HepG2 (cell line): ENCODE results near the gene FLAD1. TPM values are rescaled to one million over a fixed set of nuclear protein-coding genes. Genes with fewer than 3 reads are reported as not detected.

ENCODE experiments used
- ADNP ChIP-seq: sonication (generic); formaldehyde crosslinking; IDR thresholded peaks from 2 replicates; pipeline ENCODE4 v1.4.0; 2020; ENCODE audit warnings: missing genetic modification reagents
- AGO2 ChIP-seq: fragments of 200-400 bp; formaldehyde crosslinking; optimal IDR thresholded peaks from 2 replicates; pipeline ENCODE3; 2017; ENCODE audit warnings: mild to moderate bottlenecking, low read depth, low read length, moderate library complexity
- ATF4 ChIP-seq, 2 experiments: fragments of 450-650 bp in 1 of 2; sonication (generic) in 1 of 2; formaldehyde crosslinking; IDR thresholded peaks; 2 replicates each; pipeline versions ENCODE4 v1.5.0 to v1.8.0; 2020 to 2022; ENCODE audit warnings: mild to moderate bottlenecking in 1 of 2, missing genetic modification reagents in 1 of 2
- CEBPG ChIP-seq: IDR thresholded peaks from 2 replicates; pipeline ENCODE4 v1.6.1; 2016
- GABPB1 ChIP-seq: IDR thresholded peaks from 2 replicates; pipeline ENCODE4 v1.6.1; 2016; ENCODE audit warnings: mild to moderate bottlenecking, missing genetic modification reagents, moderate library complexity, missing compliant biosample characterization
- IRF1 ChIP-seq: sonication (generic); formaldehyde crosslinking; IDR thresholded peaks from 2 replicates; pipeline ENCODE4 v1.4.0; 2020; ENCODE audit warnings: low read depth, mild to moderate bottlenecking, missing genetic modification reagents
- KLF9 ChIP-seq: IDR thresholded peaks from 2 replicates; pipeline ENCODE4 v1.6.1; 2016; ENCODE audit warnings: low read depth
- MLX ChIP-seq: IDR thresholded peaks from 2 replicates; pipeline ENCODE4 v1.6.1; 2016
- NAIF1 ChIP-seq: sonication (generic); formaldehyde crosslinking; IDR thresholded peaks from 2 replicates; pipeline ENCODE4 v1.5.0; 2020; ENCODE audit warnings: mild to moderate bottlenecking, missing genetic modification reagents, borderline replicate concordance
- NBN ChIP-seq: fragments of 450-650 bp; conservative IDR thresholded peaks from 2 replicates; pipeline ENCODE4 v1.6.1; 2017
- THYN1 ChIP-seq: sonication (generic); formaldehyde crosslinking; IDR thresholded peaks from 2 replicates; pipeline ENCODE4 v1.8.1; 2023; ENCODE audit warnings: low read depth, mild to moderate bottlenecking, moderate library complexity, missing genetic modification reagents, borderline replicate concordance
- ZFP90 ChIP-seq: sonication (generic); formaldehyde crosslinking; IDR thresholded peaks from 2 replicates; pipeline ENCODE4 v1.8.0; 2022; ENCODE audit warnings: missing genetic modification reagents, mild to moderate bottlenecking, inconsistent platforms, borderline replicate concordance
- ZKSCAN5 ChIP-seq: sonication (generic); formaldehyde crosslinking; IDR thresholded peaks from 2 replicates; pipeline ENCODE4 v1.5.1; 2020; ENCODE audit warnings: mild to moderate bottlenecking, missing genetic modification reagents
- ZMYM3 ChIP-seq: sonication (generic); formaldehyde crosslinking; IDR thresholded peaks from 2 replicates; pipeline ENCODE4 v1.5.1; 2020; ENCODE audit warnings: mild to moderate bottlenecking, missing genetic modification reagents
- ZNF7 ChIP-seq: IDR thresholded peaks from 2 replicates; pipeline ENCODE4 v1.6.1; 2016; ENCODE audit warnings: missing biosample characterization, missing genetic modification reagents
- ZNF768 ChIP-seq: sonication (generic); formaldehyde crosslinking; IDR thresholded peaks from 2 replicates; pipeline ENCODE4 v1.4.0; 2020; ENCODE audit warnings: missing genetic modification reagents
- ZNF784 ChIP-seq: sonication (generic); formaldehyde crosslinking; IDR thresholded peaks from 2 replicates; pipeline ENCODE4 v1.5.1; 2020; ENCODE audit warnings: missing genetic modification reagents, mild to moderate bottlenecking, borderline replicate concordance
- ZNF883 ChIP-seq: sonication (generic); formaldehyde crosslinking; IDR thresholded peaks from 2 replicates; pipeline ENCODE4 v1.5.1; 2020; ENCODE audit warnings: mild to moderate bottlenecking, missing genetic modification reagents; ENCODE audit errors: not compliant biosample characterization
- ZSCAN9 ChIP-seq: IDR thresholded peaks from 2 replicates; pipeline ENCODE4 v1.6.1; 2016; ENCODE audit warnings: borderline replicate concordance
- ZZZ3 ChIP-seq: sonication (generic); formaldehyde crosslinking; IDR thresholded peaks from 2 replicates; pipeline ENCODE4 v1.4.0; 2020; ENCODE audit warnings: missing genetic modification reagents, mild to moderate bottlenecking, borderline replicate concordance
- polyA plus RNA-seq, 8 experiments: library from polyadenylated mRNA; depleted of rRNA in 3 of 8; stranded (reverse) in 7 of 8; unstranded in 1 of 8; fragments of >200 nt; fragmentation: Illumina TruSeq in 4 of 8; extraction: Trizol in 4 of 8; gene quantifications; 2 replicates each; pipeline versions ENCODE4 v1.2.1 to v1.2.3, GENCODE V29; 2011 to 2016; ENCODE audit warnings: low read depth in 4 of 8, missing spikeins in 1 of 8, mixed read lengths in 1 of 8; ENCODE audit not compliant: insufficient read depth in 1 of 8
- total RNA-seq, 5 experiments: library from RNA; depleted of rRNA; stranded (reverse); fragments of >200 nt; fragmentation: Illumina TruSeq; extraction: Trizol; gene quantifications; 2 replicates each; pipeline ENCODE4 v1.2.3, GENCODE V29; 2016; ENCODE audit warnings: low read depth in 1 of 5
- TF ChIP-seq, protein P1 (sequence below): sonication (generic); formaldehyde crosslinking; IDR thresholded peaks from 2 replicates; pipeline ENCODE4 v1.4.0; 2020; ENCODE audit warnings: missing genetic modification reagents, borderline replicate concordance
- TF ChIP-seq, protein P2 (sequence below): sonication (generic); formaldehyde crosslinking; IDR thresholded peaks from 2 replicates; pipeline ENCODE4 v1.4.0; 2020; ENCODE audit warnings: missing genetic modification reagents
- TF ChIP-seq, protein P3 (sequence below): sonication (generic); formaldehyde crosslinking; IDR thresholded peaks from 2 replicates; pipeline ENCODE4 v1.4.0; 2020; ENCODE audit warnings: missing genetic modification reagents

Gene FLAD1
- total and polyA plus RNA-seq, 2 of the 13 experiments (the other 11 are each of a cell fraction or from before 2014, with no cell fraction given) = 25.9 to 32.8 TPM

- TF ChIP-seq, protein P1, sequence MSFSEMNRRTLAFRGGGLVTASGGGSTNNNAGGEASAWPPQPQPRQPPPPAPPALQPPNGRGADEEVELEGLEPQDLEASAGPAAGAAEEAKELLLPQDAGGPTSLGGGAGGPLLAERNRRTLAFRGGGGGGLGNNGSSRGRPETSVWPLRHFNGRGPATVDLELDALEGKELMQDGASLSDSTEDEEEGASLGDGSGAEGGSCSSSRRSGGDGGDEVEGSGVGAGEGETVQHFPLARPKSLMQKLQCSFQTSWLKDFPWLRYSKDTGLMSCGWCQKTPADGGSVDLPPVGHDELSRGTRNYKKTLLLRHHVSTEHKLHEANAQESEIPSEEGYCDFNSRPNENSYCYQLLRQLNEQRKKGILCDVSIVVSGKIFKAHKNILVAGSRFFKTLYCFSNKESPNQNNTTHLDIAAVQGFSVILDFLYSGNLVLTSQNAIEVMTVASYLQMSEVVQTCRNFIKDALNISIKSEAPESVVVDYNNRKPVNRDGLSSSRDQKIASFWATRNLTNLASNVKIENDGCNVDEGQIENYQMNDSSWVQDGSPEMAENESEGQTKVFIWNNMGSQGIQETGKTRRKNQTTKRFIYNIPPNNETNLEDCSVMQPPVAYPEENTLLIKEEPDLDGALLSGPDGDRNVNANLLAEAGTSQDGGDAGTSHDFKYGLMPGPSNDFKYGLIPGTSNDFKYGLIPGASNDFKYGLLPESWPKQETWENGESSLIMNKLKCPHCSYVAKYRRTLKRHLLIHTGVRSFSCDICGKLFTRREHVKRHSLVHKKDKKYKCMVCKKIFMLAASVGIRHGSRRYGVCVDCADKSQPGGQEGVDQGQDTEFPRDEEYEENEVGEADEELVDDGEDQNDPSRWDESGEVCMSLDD (CRISPR knock-in tag) = no peak
- TF ChIP-seq ZFP90 = 0 out of 2 replicates have a peak, but pooled peaks have one; percentile 61
- TF ChIP-seq, protein P2, sequence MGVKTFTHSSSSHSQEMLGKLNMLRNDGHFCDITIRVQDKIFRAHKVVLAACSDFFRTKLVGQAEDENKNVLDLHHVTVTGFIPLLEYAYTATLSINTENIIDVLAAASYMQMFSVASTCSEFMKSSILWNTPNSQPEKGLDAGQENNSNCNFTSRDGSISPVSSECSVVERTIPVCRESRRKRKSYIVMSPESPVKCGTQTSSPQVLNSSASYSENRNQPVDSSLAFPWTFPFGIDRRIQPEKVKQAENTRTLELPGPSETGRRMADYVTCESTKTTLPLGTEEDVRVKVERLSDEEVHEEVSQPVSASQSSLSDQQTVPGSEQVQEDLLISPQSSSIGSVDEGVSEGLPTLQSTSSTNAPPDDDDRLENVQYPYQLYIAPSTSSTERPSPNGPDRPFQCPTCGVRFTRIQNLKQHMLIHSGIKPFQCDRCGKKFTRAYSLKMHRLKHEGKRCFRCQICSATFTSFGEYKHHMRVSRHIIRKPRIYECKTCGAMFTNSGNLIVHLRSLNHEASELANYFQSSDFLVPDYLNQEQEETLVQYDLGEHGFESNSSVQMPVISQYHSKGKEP (CRISPR knock-in tag) = no peak
- TF ChIP-seq, protein P3, sequence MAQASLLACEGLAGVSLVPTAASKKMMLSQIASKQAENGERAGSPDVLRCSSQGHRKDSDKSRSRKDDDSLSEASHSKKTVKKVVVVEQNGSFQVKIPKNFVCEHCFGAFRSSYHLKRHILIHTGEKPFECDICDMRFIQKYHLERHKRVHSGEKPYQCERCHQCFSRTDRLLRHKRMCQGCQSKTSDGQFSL = no peak; the same call in 1 of the 2 replicates
- no peak for TF ChIP-seq ZNF883 (CRISPR knock-in tag)
- TF ChIP-seq ATF4 (CRISPR knock-in tag; IDR thresholded peaks at IDR 0.05) = no peak
- TF ChIP-seq KLF9 (CRISPR knock-in tag) = no peak
- no peak for TF ChIP-seq THYN1 (CRISPR knock-in tag)
- 0 out of 2 replicates have a peak, but pooled peaks have one; percentile 28 for TF ChIP-seq ZNF768
- TF ChIP-seq GABPB1 (CRISPR knock-in tag) = no peak
- TF ChIP-seq MLX (CRISPR knock-in tag) = no peak
- TF ChIP-seq IRF1 (CRISPR knock-in tag) = no peak
- TF ChIP-seq ZZZ3 (CRISPR knock-in tag) = no peak
- TF ChIP-seq ZMYM3 (CRISPR knock-in tag) = no peak
- TF ChIP-seq ZNF784 (CRISPR knock-in tag) = no peak
- peak; percentile 78 for TF ChIP-seq AGO2
- peak; percentile 69; the same call in 1 of the 2 replicates for TF ChIP-seq NAIF1 (CRISPR knock-in tag)
- TF ChIP-seq ZKSCAN5 (CRISPR knock-in tag) = no peak
- no peak for TF ChIP-seq CEBPG (CRISPR knock-in tag)
- TF ChIP-seq ZNF7 (CRISPR knock-in tag) = no peak
- TF ChIP-seq ADNP (CRISPR knock-in tag) = no peak
- no peak for TF ChIP-seq NBN
- no peak for TF ChIP-seq ZSCAN9 (CRISPR knock-in tag)
Measured at GRCh38 chr1:155003227-155003765, 20.2 kb downstream of the FLAD1 start (continued).
